ENCODE results near the gene CEP112. TPM values are rescaled to one million over a fixed set of nuclear protein-coding genes. Genes with fewer than 3 reads are reported as not detected.

CEP112 gene
- total and polyA plus RNA-seq, 4 donors: 1.1 to 4.9 (median 1.4) TPM

DNA sequence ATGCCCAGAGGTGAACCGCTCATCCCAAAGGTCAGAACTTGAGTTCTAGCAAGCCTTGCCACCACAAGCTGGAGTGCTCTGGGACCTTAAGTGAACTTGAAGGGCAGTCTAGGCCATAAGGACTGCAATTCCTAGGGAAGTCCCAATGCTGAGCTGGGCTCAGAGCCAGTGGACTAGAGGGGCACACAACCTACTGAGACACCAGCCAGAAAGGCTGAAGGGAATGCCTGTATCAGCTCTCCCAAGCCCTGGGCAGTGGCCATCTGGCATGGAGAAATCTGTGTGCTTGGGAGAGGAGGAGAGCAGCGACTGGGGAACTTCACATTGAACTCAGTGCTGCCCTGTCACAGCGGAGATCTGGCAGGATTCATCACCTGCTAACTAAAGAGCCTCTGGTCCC, 201.3 kb downstream of the CEP112 start (continued):
- TF ChIP-seq, protein P1, sequence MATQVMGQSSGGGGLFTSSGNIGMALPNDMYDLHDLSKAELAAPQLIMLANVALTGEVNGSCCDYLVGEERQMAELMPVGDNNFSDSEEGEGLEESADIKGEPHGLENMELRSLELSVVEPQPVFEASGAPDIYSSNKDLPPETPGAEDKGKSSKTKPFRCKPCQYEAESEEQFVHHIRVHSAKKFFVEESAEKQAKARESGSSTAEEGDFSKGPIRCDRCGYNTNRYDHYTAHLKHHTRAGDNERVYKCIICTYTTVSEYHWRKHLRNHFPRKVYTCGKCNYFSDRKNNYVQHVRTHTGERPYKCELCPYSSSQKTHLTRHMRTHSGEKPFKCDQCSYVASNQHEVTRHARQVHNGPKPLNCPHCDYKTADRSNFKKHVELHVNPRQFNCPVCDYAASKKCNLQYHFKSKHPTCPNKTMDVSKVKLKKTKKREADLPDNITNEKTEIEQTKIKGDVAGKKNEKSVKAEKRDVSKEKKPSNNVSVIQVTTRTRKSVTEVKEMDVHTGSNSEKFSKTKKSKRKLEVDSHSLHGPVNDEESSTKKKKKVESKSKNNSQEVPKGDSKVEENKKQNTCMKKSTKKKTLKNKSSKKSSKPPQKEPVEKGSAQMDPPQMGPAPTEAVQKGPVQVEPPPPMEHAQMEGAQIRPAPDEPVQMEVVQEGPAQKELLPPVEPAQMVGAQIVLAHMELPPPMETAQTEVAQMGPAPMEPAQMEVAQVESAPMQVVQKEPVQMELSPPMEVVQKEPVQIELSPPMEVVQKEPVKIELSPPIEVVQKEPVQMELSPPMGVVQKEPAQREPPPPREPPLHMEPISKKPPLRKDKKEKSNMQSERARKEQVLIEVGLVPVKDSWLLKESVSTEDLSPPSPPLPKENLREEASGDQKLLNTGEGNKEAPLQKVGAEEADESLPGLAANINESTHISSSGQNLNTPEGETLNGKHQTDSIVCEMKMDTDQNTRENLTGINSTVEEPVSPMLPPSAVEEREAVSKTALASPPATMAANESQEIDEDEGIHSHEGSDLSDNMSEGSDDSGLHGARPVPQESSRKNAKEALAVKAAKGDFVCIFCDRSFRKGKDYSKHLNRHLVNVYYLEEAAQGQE (IDR thresholded peaks at IDR 0.05): no peak
- TF ChIP-seq, protein P2, sequence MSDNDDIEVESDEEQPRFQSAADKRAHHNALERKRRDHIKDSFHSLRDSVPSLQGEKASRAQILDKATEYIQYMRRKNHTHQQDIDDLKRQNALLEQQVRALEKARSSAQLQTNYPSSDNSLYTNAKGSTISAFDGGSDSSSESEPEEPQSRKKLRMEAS (IDR thresholded peaks at IDR 0.05): no peak
- TF ChIP-seq RAD21 (IDR thresholded peaks at IDR 0.05): no peak

DNA sequence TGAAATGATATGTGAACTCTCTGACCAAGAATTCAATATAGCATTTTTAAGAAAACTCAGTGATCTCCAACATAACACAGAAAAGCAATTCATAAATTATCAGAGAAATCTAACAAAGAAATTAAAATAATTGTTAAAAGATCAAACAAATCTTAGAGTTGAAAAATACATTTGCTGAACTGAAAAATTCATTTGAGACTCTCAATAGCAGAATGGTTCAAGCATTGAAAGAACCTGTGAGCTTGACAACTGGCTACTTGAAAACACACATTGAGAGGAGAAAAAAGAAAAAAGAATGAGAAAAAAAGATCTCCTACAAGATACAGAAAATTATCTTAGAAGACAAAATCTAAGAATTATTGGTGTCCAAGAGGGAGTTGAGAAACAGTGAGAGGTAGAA, 203.5 kb downstream of the CEP112 start:
- no peak overlapping the region for H3K4me3 ChIP-seq (ENCODE audit: low read depth in 1 of 3, low read length in 3 of 3)
- no peak overlapping the region for H3K9ac ChIP-seq (ENCODE audit: low read depth in 1 of 2, low read length in 2 of 2)
- TF ChIP-seq YY1 (IDR thresholded peaks at IDR 0.05) (no peak), GABPA (IDR thresholded peaks at IDR 0.05 in 1 of 2, conservative IDR thresholded peaks at IDR 0.05 in 1 of 2) (no peak), EGR1 (IDR thresholded peaks at IDR 0.05; ENCODE audit: low read depth in 2 of 2) (no peak), FOXA1 (IDR thresholded peaks at IDR 0.05) (no peak), RAD21 (IDR thresholded peaks at IDR 0.05) (no peak), HNF4G (IDR thresholded peaks at IDR 0.05) (no peak), RXRA (IDR thresholded peaks at IDR 0.05) (no peak), FOXA2 (IDR thresholded peaks at IDR 0.05) (no peak), JUND (IDR thresholded peaks at IDR 0.05) (no peak), TAF1 (conservative IDR thresholded peaks at IDR 0.05) (no peak), SP1 (IDR thresholded peaks at IDR 0.05) (no peak)
- TF ChIP-seq, protein P2 (IDR thresholded peaks at IDR 0.05): no peak
- TF ChIP-seq, protein P1 (IDR thresholded peaks at IDR 0.05): no peak
- TF ChIP-seq, protein P3, sequence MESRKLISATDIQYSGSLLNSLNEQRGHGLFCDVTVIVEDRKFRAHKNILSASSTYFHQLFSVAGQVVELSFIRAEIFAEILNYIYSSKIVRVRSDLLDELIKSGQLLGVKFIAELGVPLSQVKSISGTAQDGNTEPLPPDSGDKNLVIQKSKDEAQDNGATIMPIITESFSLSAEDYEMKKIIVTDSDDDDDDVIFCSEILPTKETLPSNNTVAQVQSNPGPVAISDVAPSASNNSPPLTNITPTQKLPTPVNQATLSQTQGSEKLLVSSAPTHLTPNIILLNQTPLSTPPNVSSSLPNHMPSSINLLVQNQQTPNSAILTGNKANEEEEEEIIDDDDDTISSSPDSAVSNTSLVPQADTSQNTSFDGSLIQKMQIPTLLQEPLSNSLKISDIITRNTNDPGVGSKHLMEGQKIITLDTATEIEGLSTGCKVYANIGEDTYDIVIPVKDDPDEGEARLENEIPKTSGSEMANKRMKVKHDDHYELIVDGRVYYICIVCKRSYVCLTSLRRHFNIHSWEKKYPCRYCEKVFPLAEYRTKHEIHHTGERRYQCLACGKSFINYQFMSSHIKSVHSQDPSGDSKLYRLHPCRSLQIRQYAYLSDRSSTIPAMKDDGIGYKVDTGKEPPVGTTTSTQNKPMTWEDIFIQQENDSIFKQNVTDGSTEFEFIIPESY (IDR thresholded peaks at IDR 0.05): no peak

More for the DNA sequence above, 203.5 kb downstream of the CEP112 start:
- DNase-seq (ENCODE audit: low spot score): no peak
- Histone ChIP-seq H3K4me1 (ENCODE audit: control insufficient read depth in 4 of 4, insufficient read depth in 4 of 4, low read length in 3 of 4) (no peaks in the 10 kb centered on the region), H3K27ac (ENCODE audit: low read depth in 1 of 2, low read length in 2 of 2) (no peak overlapping the region), H3K27me3 (ENCODE audit: control insufficient read depth in 4 of 4, insufficient read depth in 4 of 4, low read length in 3 of 4) (no peaks in the 10 kb centered on the region), H3K36me3 (ENCODE audit: control insufficient read depth in 4 of 4, insufficient read depth in 3 of 4, low read depth in 1 of 4, low read length in 3 of 4) (no peaks in the 10 kb centered on the region), H3K9me3 (ENCODE audit: control insufficient read depth in 4 of 4, low read length in 3 of 4) (no peaks in the 10 kb centered on the region)

Data from liver (tissue), 9 donors.